Measurements from ENCODE around the gene TCEA3. TPM values are rescaled to one million over a fixed set of nuclear protein-coding genes. Genes with fewer than 3 reads are reported as not detected.

The TCEA3 gene
- total RNA-seq, 2 donors from 2014 or later: 65.2 to 115 TPM

GRCh38 chr1:23407016-23407630 lies 17.4 kb downstream of the TCEA3 start:
- peaks cover 28% of the 10 kb centered on the region for H3K4me1 ChIP-seq (replicated peaks)
- no peak overlapping the region for H3K27ac ChIP-seq
- H3K9me3 ChIP-seq: no peaks in the 10 kb centered on the region
- no peak overlapping the region for H3K4me3 ChIP-seq
- peaks cover 0 to 5% of the 10 kb centered on the region in 2 donors for H3K36me3 ChIP-seq
- intact Hi-C loops (cut with DNase I): loop anchor here (10.0 kb wide), 1 partner anchor 312 kb away; no protein-coding TSS in a partner anchor
- 93% methylated on average over 8 of the region's 8 CpGs for WGBS
- TF ChIP-seq POLR2A (IDR thresholded peaks at IDR 0.05): no peak
- TF ChIP-seq CTCF (IDR thresholded peaks at IDR 0.05): no peak
- TF ChIP-seq POLR2AphosphoS5 (IDR thresholded peaks at IDR 0.05): no peak
- DNase-seq (ENCODE audit: low spot score): no peak
- H3K27me3 ChIP-seq (replicated peaks; ENCODE audit: insufficient read depth): no peaks in the 10 kb centered on the region

GRCh38 chr1:23405946-23406345 lies 18.6 kb downstream of the TCEA3 start:
- Histone ChIP-seq H3K27me3 (replicated peaks; ENCODE audit: insufficient read depth) (no peaks in the 10 kb centered on the region), H3K4me1 (replicated peaks) (peaks cover 28% of the 10 kb centered on the region), H3K4me3 (no peak overlapping the region), H3K9me3 (no peaks in the 10 kb centered on the region), H3K27ac (peak overlapping the region; percentile 4 to 38), H3K36me3 (peaks cover 0 to 5% of the 10 kb centered on the region in 2 donors)
- WGBS: 96% methylated on average over 3 of the region's 3 CpGs
- no peak for TF ChIP-seq CTCF (IDR thresholded peaks at IDR 0.05)
- no peak for TF ChIP-seq POLR2A (IDR thresholded peaks at IDR 0.05)
- TF ChIP-seq POLR2AphosphoS5 (IDR thresholded peaks at IDR 0.05): no peak
- no peak for DNase-seq (ENCODE audit: low spot score)
- intact Hi-C loops (cut with DNase I): loop anchor here (10.0 kb wide), 1 partner anchor 311 kb away; no protein-coding TSS in a partner anchor

GRCh38 chr1:23403735-23404486 lies 20.6 kb downstream of the TCEA3 start:
- Histone ChIP-seq H3K4me1 (replicated peaks) (peaks cover 28% of the 10 kb centered on the region), H3K27me3 (replicated peaks; ENCODE audit: insufficient read depth) (no peaks in the 10 kb centered on the region), H3K36me3 (peaks cover 0 to 5% of the 10 kb centered on the region in 2 donors), H3K27ac (peak overlapping the region; percentile 43 to 63), H3K4me3 (no peak overlapping the region), H3K9me3 (no peaks in the 10 kb centered on the region)
- 7% methylated on average over 19 of the region's 19 CpGs for WGBS
- DNase-seq (ENCODE audit: low spot score): peak; percentile 95
- peak; percentile 74 to 98 (median 98) for TF ChIP-seq CTCF (IDR thresholded peaks at IDR 0.05)
- TF ChIP-seq POLR2AphosphoS5 (IDR thresholded peaks at IDR 0.05): peak; percentile 90
- TF ChIP-seq POLR2A (IDR thresholded peaks at IDR 0.05): no peak
- intact Hi-C loops (cut with DNase I): loop anchor here (10.0 kb wide), 1 partner anchor 309 kb away; no protein-coding TSS in a partner anchor

- WGBS: 58% methylated on average over 4 of the region's 4 CpGs
- TF ChIP-seq CTCF (IDR thresholded peaks at IDR 0.05): no peak
- TF ChIP-seq POLR2A (IDR thresholded peaks at IDR 0.05): no peak
- no peak for TF ChIP-seq POLR2AphosphoS5 (IDR thresholded peaks at IDR 0.05)
- H3K4me1 ChIP-seq (replicated peaks): peaks cover 28% of the 10 kb centered on the region
- intact Hi-C loops (cut with DNase I): loop anchor here (10.0 kb wide), 1 partner anchor 309 kb away; no protein-coding TSS in a partner anchor
- DNase-seq (ENCODE audit: low spot score): no peak
- no peaks in the 10 kb centered on the region for H3K9me3 ChIP-seq
- no peak overlapping the region for H3K4me3 ChIP-seq
- peaks cover 0 to 2% of the 10 kb centered on the region in 2 donors for H3K36me3 ChIP-seq
- peak overlapping the region; percentile 43 to 63 for H3K27ac ChIP-seq
- no peaks in the 10 kb centered on the region for H3K27me3 ChIP-seq (replicated peaks; ENCODE audit: insufficient read depth)
Measured at GRCh38 chr1:23403355-23403734, 21.2 kb downstream of the TCEA3 start.

All from prostate gland (tissue), 2 donors.